Activated CD8-positive, alpha-beta T cell treated with anti-CD3 and anti-CD28 coated beads, Interleukin-2, amount 10 ng/mL, durations not matched to agents 7 days and 5 days (primary cell): ENCODE measurements around the gene LAG3. TPM values are rescaled to one million over a fixed set of nuclear protein-coding genes. Genes with fewer than 3 reads are reported as not detected.

ENCODE experiments used
- ATAC-seq: fragments of 150-1000 bp; cut with Tn5 transposase; one replicate; pipeline ENCODE4 v1.10.0; 2021; ENCODE audit warnings: moderate library complexity
- CTCF ChIA-PET: fragments of 350-600 bp; sonication (Branson Sonifier 250); formaldehyde crosslinking; loops from one replicate; lab custom pipeline; 2021; ENCODE audit warnings: antibody characterized with exemption; lab: Charles Lee
- POLR2A ChIA-PET: fragments of 350-600 bp; sonication (Branson Sonifier 250); formaldehyde crosslinking; loops from one replicate; lab custom pipeline; 2021; ENCODE audit warnings: antibody characterized with exemption; lab: Charles Lee
- DNase-seq: peaks from one replicate; pipeline ENCODE4 v3.0.0-alpha.2; 2020
- H3K27ac Mint-ChIP-seq: one replicate; pipeline ENCODE4 v1.8.0; 2021; ENCODE audit warnings: mild to moderate bottlenecking, mixed read lengths
- H3K27me3 Mint-ChIP-seq: one replicate; pipeline ENCODE4 v1.8.0; 2021; ENCODE audit warnings: low read depth, mixed read lengths
- H3K36me3 Mint-ChIP-seq: one replicate; pipeline ENCODE4 v1.8.0; 2021; ENCODE audit warnings: low read depth, mixed read lengths
- H3K4me1 Mint-ChIP-seq: one replicate; pipeline ENCODE4 v1.8.0; 2021; ENCODE audit warnings: low read depth, mixed read lengths
- H3K4me3 Mint-ChIP-seq: one replicate; pipeline ENCODE4 v1.8.0; 2021; ENCODE audit warnings: mild to moderate bottlenecking, mixed read lengths
- H3K9me3 Mint-ChIP-seq: one replicate; pipeline ENCODE4 v1.8.0; 2022; ENCODE audit warnings: mixed read lengths; ENCODE audit not compliant: insufficient read depth
- total RNA-seq, 2 experiments: library from RNA; stranded (reverse); gene quantifications; one replicate each; pipeline ENCODE4 v1.2.3, GENCODE V29; 2021

Gene LAG3
- 10 to 100 TPM; 43.0 to 45.2 TPM for total RNA-seq

DNA sequence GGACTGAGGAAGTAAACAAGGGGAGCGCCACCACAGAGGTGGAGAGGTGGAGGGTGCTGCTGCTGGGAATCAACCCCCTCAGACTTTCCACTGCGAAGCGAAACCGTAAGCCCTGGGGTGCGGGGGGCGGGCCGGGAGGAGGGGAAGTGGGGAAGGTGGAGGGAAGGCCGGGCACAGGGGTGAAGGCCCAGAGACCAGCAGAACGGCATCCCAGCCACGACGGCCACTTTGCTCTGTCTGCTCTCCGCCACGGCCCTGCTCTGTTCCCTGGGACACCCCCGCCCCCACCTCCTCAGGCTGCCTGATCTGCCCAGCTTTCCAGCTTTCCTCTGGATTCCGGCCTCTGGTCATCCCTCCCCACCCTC lies at the start of gene LAG3:
TSS of gene LAG3 (plus strand) at position 190 of the 365 bp plus-strand sequence. CDS start 333 bp downstream, outside the sequence.
- ChIA-PET POLR2A (interaction anchor here (1.0 to 9.3 kb wide), 3 partner anchors 8 to 20 kb away, joined by 3 to 66 read pairs (median 4); partner anchors contain the start of gene MLF2), CTCF (interaction anchor here (1.0 to 20.8 kb wide), 7 partner anchors 9 to 97 kb away, joined by 3 to 378 read pairs (median 6); partner anchors contain the start of gene MLF2)
- peaks cover 6% of the 10 kb centered on the region for H3K27me3 Mint-ChIP-seq
- peak; percentile 74 for DNase-seq
- H3K9me3 Mint-ChIP-seq: no peaks in the 10 kb centered on the region
- H3K4me1 Mint-ChIP-seq: peaks cover 81% of the 10 kb centered on the region
- peak within 1 kb of the TSS; percentile 80 for H3K4me3 Mint-ChIP-seq
- H3K27ac Mint-ChIP-seq: peak within 1 kb of the TSS; percentile 80
- ATAC-seq: peak; percentile 44
- H3K36me3 Mint-ChIP-seq: peaks cover 25% of the 10 kb centered on the region

DNA sequence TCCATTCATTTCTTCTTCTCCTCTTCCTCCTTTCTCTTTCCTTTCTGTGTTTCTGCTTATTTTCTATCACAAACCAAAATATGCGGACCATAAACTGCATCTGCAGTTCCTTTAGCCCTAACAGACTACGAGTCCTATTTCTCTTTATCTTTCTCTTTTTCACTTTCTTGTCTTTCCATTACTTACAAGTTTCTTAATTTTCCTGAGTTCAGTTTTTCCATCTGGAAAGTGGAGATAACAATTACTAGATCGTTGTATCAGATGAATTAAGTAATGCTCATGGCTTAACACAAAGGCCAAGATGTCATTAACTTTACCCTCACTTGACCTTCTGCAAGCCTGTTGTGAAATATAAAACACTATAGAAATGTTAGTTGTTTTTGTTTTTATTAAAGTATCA lies 49.5 kb upstream of the LAG3 start:
- no peaks in the 10 kb centered on the region for H3K9me3 Mint-ChIP-seq
- ATAC-seq: no peak
- H3K4me3 Mint-ChIP-seq: no peak overlapping the region
- POLR2A ChIA-PET: interaction anchor here (1.1 to 3.2 kb wide), 8 partner anchors 14 to 230 kb away, joined by 3 to 69 read pairs (median 7); partner anchors contain the start of genes CDCA3, LPAR5, MRPL51 and USP5
- H3K36me3 Mint-ChIP-seq: peaks cover 10% of the 10 kb centered on the region
- CTCF ChIA-PET: interaction anchor here (1.3 to 3.2 kb wide), 13 partner anchors 11 to 149 kb away, joined by 4 to 32 read pairs (median 12); partner anchors contain the start of genes CDCA3, MLF2, PTMS and SPSB2
- H3K27me3 Mint-ChIP-seq: no peaks in the 10 kb centered on the region
- H3K4me1 Mint-ChIP-seq: peaks cover 29% of the 10 kb centered on the region
- DNase-seq: no peak
- H3K27ac Mint-ChIP-seq: no peak overlapping the region

GRCh38 chr12:6723607-6724408 lies 48.5 kb upstream of the LAG3 start, which contains the start of gene COPS7A:
COPS7A (plus strand) TSS chr12:6724046; CDS start chr12:6724657, 611 bp downstream.
- ChIA-PET POLR2A (interaction anchor here (0.7 to 3.2 kb wide), 29 partner anchors 10 to 287 kb away, joined by 3 to 69 read pairs (median 4); partner anchors contain the start of genes C12orf57, CDCA3, LPAR5 and MLF2), CTCF (interaction anchor here (0.7 to 3.2 kb wide), 25 partner anchors 10 to 186 kb away, joined by 3 to 32 read pairs (median 6); partner anchors contain the start of genes CDCA3, MLF2, PTMS and SPSB2)
- peaks cover 29% of the 10 kb centered on the region for H3K4me1 Mint-ChIP-seq
- H3K9me3 Mint-ChIP-seq: no peaks in the 10 kb centered on the region
- peak within 1 kb of the TSS; percentile 84 for H3K4me3 Mint-ChIP-seq
- ATAC-seq (peak; percentile 96), DNase-seq (peak; percentile 100)
- no peaks in the 10 kb centered on the region for H3K27me3 Mint-ChIP-seq
- peak within 1 kb of the TSS; percentile 93 for H3K27ac Mint-ChIP-seq
- peaks cover 16% of the 10 kb centered on the region for H3K36me3 Mint-ChIP-seq

- no peaks in the 10 kb centered on the region for H3K9me3 Mint-ChIP-seq
Measured at GRCh38 chr12:6724409-6724797, 47.9 kb upstream of the LAG3 start.

DNA sequence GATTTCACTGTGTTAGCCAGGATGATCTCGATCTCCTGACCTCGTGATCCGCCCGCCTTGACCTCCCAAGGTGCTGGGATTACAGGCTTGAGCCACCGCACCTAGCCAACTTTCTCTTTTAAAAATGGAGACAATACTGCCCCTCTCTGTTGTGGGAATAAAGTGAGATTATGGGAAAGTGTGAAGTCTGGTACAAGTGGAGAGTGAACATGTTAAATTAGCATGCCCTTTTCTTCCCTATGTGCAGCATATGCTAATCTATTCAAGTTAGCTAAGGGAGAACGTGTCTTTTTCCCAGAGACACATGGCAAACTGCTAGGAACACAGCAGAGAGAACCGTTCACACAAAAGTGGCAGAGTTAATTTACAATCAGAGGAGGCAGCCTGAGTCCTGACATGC lies 47.0 kb upstream of the LAG3 start:
- no peaks in the 10 kb centered on the region for H3K9me3 Mint-ChIP-seq
- peak overlapping the region; percentile 64 for H3K27ac Mint-ChIP-seq
- DNase-seq (no peak), ATAC-seq (no peak)
- POLR2A ChIA-PET: interaction anchor here (3.2 kb wide), 1 partner anchor 36 kb away, joined by 69 read pairs; the partner anchor contains the start of gene ZNF384
- peaks cover 29% of the 10 kb centered on the region for H3K4me1 Mint-ChIP-seq
- peaks cover 27% of the 10 kb centered on the region for H3K36me3 Mint-ChIP-seq
- H3K27me3 Mint-ChIP-seq: no peaks in the 10 kb centered on the region
- H3K4me3 Mint-ChIP-seq: peak overlapping the region; percentile 84
- CTCF ChIA-PET: interaction anchor here (1.1 to 3.2 kb wide), 6 partner anchors 8 to 147 kb away, joined by 3 to 32 read pairs (median 12); partner anchors contain the start of genes MLF2, PTMS, SPSB2 and ZNF384

More at GRCh38 chr12:6724409-6724797, 47.9 kb upstream of the LAG3 start:
- ATAC-seq (peak; percentile 40), DNase-seq (peak; percentile 55)
- ChIA-PET CTCF (interaction anchor here (0.7 to 3.2 kb wide), 24 partner anchors 9 to 187 kb away, joined by 3 to 32 read pairs (median 6); partner anchors contain the start of genes CDCA3, MLF2, PTMS and SPSB2), POLR2A (interaction anchor here (0.6 to 3.2 kb wide), 28 partner anchors 9 to 288 kb away, joined by 3 to 69 read pairs (median 4); partner anchors contain the start of genes C12orf57, CDCA3, GPR162 and LPAR5)
- Mint-ChIP-seq H3K36me3 (peaks cover 18% of the 10 kb centered on the region), H3K27ac (peak overlapping the region; percentile 93), H3K27me3 (no peaks in the 10 kb centered on the region), H3K4me1 (peaks cover 29% of the 10 kb centered on the region), H3K4me3 (peak overlapping the region; percentile 84)

GRCh38 chr12:6729186-6729585 lies 43.1 kb upstream of the LAG3 start:
- Mint-ChIP-seq H3K9me3 (no peaks in the 10 kb centered on the region), H3K27me3 (no peaks in the 10 kb centered on the region), H3K36me3 (peaks cover 33% of the 10 kb centered on the region), H3K27ac (no peak overlapping the region), H3K4me1 (peaks cover 17% of the 10 kb centered on the region), H3K4me3 (no peak overlapping the region)
- ATAC-seq (no peak), DNase-seq (no peak)
- CTCF ChIA-PET: no interaction called here
- POLR2A ChIA-PET: no interaction called here

DNA sequence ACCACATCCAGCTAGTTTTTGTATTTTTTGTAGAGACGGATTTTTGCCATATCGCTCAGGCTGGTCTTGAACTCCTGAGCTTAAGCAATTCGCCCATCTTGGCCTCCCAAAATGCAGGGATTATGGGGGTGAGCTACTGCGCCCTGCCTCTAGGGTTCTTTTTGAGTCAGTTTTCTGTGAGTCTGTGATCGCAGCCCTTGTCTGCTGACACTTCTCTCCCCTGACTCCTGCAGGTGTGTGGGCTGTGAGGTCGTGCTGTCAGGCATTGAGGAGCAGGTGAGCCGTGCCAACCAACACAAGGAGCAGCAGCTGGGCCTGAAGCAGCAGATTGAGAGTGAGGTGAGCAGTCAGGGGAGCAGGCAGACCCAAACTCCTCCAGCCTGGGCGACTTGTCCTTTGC lies 42.2 kb upstream of the LAG3 start:
- Mint-ChIP-seq H3K27ac (no peak overlapping the region), H3K27me3 (no peaks in the 10 kb centered on the region), H3K4me1 (peaks cover 10% of the 10 kb centered on the region), H3K36me3 (peaks cover 36% of the 10 kb centered on the region), H3K4me3 (no peak overlapping the region), H3K9me3 (no peaks in the 10 kb centered on the region)
- no peak for ATAC-seq
- ChIA-PET CTCF (interaction anchor here (1.5 kb wide), 1 partner anchor 23 kb away, joined by 7 read pairs; the partner anchor contains the start of gene MLF2), POLR2A (interaction anchor here (1.3 kb wide), 1 partner anchor 37 kb away, joined by 3 read pairs; no protein-coding TSS in a partner anchor)
- no peak for DNase-seq

DNA sequence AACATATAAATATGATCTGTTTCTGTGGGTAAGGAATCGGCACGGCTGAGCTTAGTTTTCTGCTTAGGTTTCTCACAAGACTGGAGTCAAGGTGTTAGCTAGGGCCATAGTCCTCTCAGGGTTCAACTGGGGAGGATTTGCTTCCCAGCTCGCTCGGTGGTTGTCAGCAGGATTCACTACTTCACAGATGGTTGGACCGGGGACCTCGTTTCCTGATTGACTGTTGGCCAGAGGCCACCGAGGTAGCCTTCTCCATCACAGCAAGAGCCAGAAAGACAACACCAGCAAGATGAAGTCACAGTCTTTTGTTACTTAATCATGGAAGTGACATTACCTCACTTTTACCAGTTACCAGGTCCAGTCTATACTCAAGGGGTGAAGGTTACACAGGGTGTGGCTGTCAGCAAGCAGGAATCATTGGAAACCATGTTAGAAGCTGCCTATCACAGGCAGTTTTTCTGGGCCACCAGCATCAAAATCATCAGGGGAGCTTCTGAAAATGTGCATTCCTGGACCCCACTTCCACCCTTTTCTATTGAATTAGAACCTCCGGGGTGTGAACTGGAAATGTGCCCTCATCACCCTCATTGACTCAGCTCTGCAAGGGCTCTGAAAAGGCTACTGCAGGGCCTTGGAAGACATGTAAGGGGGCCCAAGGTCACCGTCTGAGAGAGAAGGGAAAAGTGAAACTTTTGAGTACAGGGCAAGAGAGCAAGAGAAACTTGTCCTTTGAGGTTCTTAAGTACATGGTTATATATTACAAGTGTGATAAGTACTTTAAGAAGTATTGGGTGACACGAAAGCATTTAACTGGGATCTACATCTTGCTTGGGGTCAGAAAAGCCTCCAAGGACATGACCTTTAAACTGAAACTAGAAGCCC lies 37.6 kb upstream of the LAG3 start:
- Mint-ChIP-seq H3K4me1 (peaks cover 10% of the 10 kb centered on the region), H3K27ac (no peak overlapping the region), H3K36me3 (peaks cover 14% of the 10 kb centered on the region), H3K9me3 (no peaks in the 10 kb centered on the region), H3K4me3 (no peak overlapping the region), H3K27me3 (no peaks in the 10 kb centered on the region)
- ATAC-seq (no peak), DNase-seq (no peak)
- CTCF ChIA-PET: interaction anchor here (0.7 to 2.9 kb wide), 7 partner anchors 10 to 91 kb away, joined by 3 to 12 read pairs (median 4); partner anchors contain the start of genes COPS7A, MLF2 and PTMS
- POLR2A ChIA-PET: interaction anchor here (1.2 to 2.1 kb wide), 3 partner anchors 10 to 18 kb away, joined by 4 to 12 read pairs (median 5); partner anchors contain the start of genes COPS7A and MLF2

GRCh38 chr12:6735448-6736191 lies 36.7 kb upstream of the LAG3 start:
- ChIA-PET CTCF (interaction anchor here (0.8 to 2.8 kb wide), 5 partner anchors 12 to 117 kb away, joined by 3 to 13 read pairs (median 4); partner anchors contain the start of genes COPS7A and MLF2), POLR2A (no interaction called here)
- DNase-seq: peak; percentile 68
- Mint-ChIP-seq H3K27ac (peak overlapping the region; percentile 44), H3K27me3 (no peaks in the 10 kb centered on the region), H3K9me3 (no peaks in the 10 kb centered on the region), H3K36me3 (peaks cover 8% of the 10 kb centered on the region), H3K4me3 (no peak overlapping the region), H3K4me1 (peaks cover 10% of the 10 kb centered on the region)
- peak; percentile 76 for ATAC-seq

- Mint-ChIP-seq H3K36me3 (peaks cover 3% of the 10 kb centered on the region), H3K9me3 (no peaks in the 10 kb centered on the region), H3K4me3 (no peak overlapping the region), H3K27me3 (no peaks in the 10 kb centered on the region), H3K27ac (no peak overlapping the region), H3K4me1 (peaks cover 10% of the 10 kb centered on the region)
- no peak for DNase-seq
- ChIA-PET CTCF (interaction anchor here (0.6 to 2.8 kb wide), 6 partner anchors 13 to 116 kb away, joined by 3 to 17 read pairs (median 4); partner anchors contain the start of genes COPS7A and MLF2), POLR2A (interaction anchor here (0.8 kb wide), 1 partner anchor 13 kb away, joined by 3 read pairs; the partner anchor contains the start of gene COPS7A)
- ATAC-seq: no peak
Measured at GRCh38 chr12:6736754-6737153, 35.6 kb upstream of the LAG3 start.
